Measurements from ENCODE around the gene AARS1. TPM values are rescaled to one million over a fixed set of nuclear protein-coding genes. Genes with fewer than 3 reads are reported as not detected.
"Not testable (repeated sequence)": the region's sequence is repeated elsewhere in the genome, so short reads cannot be mapped to it uniquely, and the experiment has no call there.

Gene AARS1
- total RNA-seq, 4 donors from 2014 or later: 30.3 to 102 (median 59.1) TPM

DNA sequence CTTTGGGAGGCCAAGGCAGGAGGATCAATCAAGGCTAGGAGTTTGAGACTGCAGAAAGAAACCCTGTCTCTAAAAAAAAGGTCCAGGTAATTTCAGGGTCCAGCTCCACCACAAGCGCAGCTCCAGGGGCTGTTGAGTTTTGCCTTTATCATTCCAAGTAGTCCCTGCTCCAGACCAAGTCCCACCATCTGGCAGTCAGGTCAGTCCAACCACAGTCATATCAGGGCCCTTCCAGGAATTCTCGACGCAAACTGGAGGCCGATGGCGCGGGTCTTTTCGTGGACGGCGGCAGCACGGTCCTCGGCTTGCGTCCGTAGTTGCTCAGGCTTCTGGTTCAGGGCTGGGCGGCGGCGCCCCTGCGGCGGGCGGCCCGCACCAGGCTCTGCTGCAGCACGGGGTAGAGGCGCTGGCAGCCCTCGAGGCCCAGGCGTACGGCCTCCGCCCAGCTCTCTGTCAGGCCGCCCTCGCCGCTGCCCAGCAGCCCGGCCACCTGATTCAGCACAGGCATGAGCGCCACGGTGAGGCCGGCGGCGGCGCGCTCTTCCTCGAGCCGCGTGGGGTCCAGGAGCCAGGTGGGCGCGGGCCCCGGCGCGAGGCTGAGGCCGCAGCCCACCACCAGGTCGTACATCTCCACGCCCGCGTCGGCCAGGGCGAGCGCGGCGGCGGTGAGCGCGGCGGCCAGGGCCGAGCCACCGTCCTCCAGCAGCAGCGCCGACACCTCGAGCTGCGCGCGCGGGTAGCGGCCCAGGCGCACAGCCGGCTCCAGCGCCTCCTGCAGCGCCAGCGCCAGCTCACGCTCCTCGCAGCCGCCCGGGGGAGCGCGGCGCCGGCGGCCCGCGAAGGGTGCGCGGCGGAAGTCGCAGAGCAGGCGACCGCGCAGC, 38.3 kb downstream of the AARS1 start:
- Histone ChIP-seq H3K27ac (peak overlapping the region; percentile 71 to 96 (median 92)), H3K9me3 (no peaks in the 10 kb centered on the region), H3K27me3 (no peaks in the 10 kb centered on the region), H3K4me3 (peak overlapping the region; percentile 78 to 84 (median 78)), H3K4me1 (peaks cover 0 to 21% (median 9%) of the 10 kb centered on the region in 4 donors), H3K36me3 (peaks cover 0 to 32% (median 0%) of the 10 kb centered on the region in 3 donors)
- TF ChIP-seq, protein P1, sequence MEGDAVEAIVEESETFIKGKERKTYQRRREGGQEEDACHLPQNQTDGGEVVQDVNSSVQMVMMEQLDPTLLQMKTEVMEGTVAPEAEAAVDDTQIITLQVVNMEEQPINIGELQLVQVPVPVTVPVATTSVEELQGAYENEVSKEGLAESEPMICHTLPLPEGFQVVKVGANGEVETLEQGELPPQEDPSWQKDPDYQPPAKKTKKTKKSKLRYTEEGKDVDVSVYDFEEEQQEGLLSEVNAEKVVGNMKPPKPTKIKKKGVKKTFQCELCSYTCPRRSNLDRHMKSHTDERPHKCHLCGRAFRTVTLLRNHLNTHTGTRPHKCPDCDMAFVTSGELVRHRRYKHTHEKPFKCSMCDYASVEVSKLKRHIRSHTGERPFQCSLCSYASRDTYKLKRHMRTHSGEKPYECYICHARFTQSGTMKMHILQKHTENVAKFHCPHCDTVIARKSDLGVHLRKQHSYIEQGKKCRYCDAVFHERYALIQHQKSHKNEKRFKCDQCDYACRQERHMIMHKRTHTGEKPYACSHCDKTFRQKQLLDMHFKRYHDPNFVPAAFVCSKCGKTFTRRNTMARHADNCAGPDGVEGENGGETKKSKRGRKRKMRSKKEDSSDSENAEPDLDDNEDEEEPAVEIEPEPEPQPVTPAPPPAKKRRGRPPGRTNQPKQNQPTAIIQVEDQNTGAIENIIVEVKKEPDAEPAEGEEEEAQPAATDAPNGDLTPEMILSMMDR (IDR thresholded peaks at IDR 0.05): peak in 2 of 6 experiments; percentile 21 to 42
- TF ChIP-seq POLR2A (IDR thresholded peaks at IDR 0.05): no peak
- DNase-seq: peak; percentile 24 to 74 (median 60)

DNA sequence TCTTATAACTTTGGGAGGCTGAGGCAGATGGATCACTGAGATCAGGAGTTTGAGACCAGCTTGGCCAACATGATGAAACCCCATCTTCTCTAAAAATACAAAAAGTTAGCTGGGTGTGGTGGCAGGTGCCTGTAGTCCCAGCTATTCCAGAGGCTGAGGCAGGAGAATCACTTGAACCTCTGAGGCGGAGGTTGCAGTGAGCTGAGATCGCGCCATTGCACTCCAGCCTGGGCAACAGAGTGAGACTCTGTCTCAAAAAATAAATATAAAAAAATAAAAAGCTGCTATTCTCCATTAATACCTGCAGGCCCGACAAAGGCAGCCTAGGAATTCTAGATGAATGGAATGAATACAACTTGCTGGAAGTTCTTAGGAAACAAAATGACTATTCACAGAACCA, 39.6 kb downstream of the AARS1 start:
- H3K9me3 ChIP-seq, DNase-seq, H3K27me3 ChIP-seq, H3K27ac ChIP-seq: not testable (repeated sequence)
- H3K4me3 ChIP-seq: peak overlapping the region in 1 of 4 donors; percentile 78
- H3K4me1 ChIP-seq: peaks cover 0 to 21% (median 9%) of the 10 kb centered on the region in 4 donors
- peaks cover 0 to 21% (median 0%) of the 10 kb centered on the region in 3 donors for H3K36me3 ChIP-seq

DNA sequence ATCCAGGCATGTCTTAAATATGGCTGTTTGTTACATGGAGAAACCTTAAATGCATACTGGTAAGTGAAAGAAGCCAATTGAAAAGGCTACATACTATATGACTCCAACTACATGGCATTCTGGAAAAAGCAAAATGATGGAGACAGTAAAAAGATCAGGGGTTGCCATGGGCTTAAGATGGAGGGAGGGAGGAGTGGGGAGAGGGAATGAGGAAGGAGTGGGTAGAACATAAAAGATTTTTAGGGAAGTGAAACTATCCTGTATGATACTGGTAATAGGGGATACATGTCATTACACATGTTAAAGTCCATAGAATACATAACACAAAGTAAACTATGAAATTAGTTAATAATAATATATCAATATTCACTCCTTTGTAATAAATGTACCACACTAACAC, 50.5 kb downstream of the AARS1 start:
- H3K4me3 ChIP-seq, H3K9me3 ChIP-seq, H3K27ac ChIP-seq, DNase-seq, H3K4me1 ChIP-seq, H3K27me3 ChIP-seq: not testable (repeated sequence)
- H3K36me3 ChIP-seq: peaks cover 0 to 16% (median 0%) of the 10 kb centered on the region in 3 donors

DNA sequence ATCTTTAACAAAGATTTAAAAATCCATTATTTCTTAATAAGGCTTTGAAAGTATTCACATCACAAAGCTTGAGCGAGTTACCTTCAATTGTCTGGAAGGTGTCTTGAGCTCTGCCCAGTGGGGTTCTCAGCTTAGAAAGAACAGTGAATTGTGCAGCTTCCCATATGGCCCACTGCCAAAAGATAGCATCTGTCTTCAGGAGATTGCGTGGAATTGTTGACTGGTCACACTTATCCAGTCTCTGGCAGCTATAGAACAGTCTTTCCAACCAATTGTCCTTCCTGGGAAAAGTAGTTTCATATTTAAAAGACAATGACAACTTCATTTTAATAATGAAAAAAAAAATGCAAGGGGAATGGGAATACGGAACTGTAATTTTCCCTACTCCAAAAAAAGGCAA, 57.5 kb downstream of the AARS1 start:
- peaks cover 0 to 43% (median 0%) of the 10 kb centered on the region in 3 donors for H3K36me3 ChIP-seq

DNA sequence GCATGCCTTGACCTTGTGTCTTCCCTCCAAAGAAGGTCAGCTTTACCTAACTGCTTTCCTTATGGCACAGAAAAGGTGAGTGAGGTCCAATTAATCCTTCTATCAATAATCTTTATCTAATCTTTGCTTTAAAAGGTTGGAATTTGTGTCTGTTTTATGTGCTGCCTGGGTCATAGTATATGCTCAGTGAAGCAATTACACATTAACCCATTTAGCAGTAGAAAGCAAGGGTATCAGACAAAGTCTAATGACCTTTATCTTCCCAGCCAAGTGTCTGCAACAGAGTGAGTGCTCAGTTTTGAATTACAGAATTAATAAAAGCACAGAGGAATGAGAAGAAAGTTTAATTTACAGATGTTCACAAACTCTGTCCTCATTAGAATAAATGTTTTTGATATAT, 63.3 kb downstream of the AARS1 start:
- not testable (repeated sequence) for DNase-seq, H3K27me3 ChIP-seq, H3K9me3 ChIP-seq, H3K4me3 ChIP-seq, H3K27ac ChIP-seq, H3K4me1 ChIP-seq
- H3K36me3 ChIP-seq: peaks cover 0 to 39% (median 0%) of the 10 kb centered on the region in 3 donors

More for the DNA sequence above, 57.5 kb downstream of the AARS1 start:
- not testable (repeated sequence) for H3K9me3 ChIP-seq, H3K4me1 ChIP-seq, H3K27ac ChIP-seq, H3K27me3 ChIP-seq, H3K4me3 ChIP-seq, DNase-seq

DNA sequence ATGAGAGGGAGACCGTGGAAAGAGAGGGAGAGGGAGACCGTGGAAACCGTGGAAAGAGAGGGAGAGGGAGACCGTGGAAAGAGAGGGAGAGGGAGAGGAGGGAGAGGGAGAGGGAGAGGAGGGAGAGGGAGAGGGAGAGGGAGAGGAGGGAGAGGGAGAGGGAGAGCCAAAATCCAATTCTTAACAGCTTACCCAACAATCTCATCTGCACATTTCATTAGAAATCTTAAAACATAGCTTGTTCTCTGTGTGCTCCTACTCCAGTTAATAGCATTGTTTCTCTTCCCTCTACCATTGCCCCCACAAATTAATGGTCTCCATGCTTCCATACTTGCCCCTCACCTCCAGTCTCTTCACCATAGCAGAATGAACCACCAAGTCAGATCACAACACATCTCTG, 63.9 kb downstream of the AARS1 start:
- DNase-seq, H3K27me3 ChIP-seq, H3K27ac ChIP-seq, H3K4me1 ChIP-seq, H3K9me3 ChIP-seq, H3K4me3 ChIP-seq: not testable (repeated sequence)
- H3K36me3 ChIP-seq: peaks cover 0 to 39% (median 0%) of the 10 kb centered on the region in 3 donors

DNA sequence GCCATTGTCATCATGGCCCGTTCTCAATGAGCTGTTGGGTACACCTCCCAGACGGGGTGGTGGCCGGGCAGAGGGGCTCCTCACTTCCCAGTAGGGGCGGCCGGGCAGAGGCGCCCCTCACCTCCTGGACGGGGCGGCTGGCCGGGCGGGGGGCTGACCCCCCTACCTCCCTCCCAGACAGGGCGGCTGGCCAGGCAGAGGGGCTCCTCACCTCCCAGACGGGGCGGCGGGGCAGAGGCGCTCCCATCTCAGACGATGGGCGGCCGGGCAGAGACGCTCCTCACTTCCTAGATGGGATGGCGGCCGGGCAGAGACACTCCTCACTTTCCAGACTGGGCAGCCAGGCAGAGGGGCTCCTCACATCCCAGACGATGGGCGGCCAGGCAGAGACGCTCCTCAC, 64.7 kb downstream of the AARS1 start:
- peaks cover 0 to 42% (median 0%) of the 10 kb centered on the region in 3 donors for H3K36me3 ChIP-seq
- not testable (repeated sequence) for H3K9me3 ChIP-seq, H3K4me1 ChIP-seq, DNase-seq, H3K4me3 ChIP-seq, H3K27me3 ChIP-seq
- peak overlapping the region in 1 of 4 donors; percentile 30 for H3K27ac ChIP-seq

DNA sequence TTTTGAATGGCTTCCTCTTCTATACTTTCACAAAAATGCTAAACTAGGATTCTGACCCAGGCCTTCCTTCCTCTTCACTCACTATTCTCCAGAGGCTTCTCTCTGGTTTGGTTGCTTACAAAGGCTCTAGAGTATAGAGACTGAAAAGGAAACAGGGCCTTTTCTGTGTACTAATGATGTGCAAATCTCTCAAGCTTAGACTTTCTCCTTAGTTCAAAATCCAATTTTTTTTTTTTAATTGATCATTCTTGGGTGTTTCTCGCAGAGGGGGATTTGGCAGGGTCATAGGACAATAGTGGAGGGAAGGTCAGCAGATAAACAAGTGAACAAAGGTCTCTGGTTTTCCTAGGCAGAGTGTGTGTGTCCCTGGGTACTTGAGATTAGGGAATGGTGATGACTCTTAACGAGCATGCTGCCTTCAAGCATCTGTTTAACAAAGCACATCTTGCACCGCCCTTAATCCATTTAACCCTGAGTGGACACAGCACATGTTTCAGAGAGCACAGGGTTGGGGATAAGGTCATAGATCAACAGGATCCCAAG, 65.3 kb downstream of the AARS1 start:
- not testable (repeated sequence) for H3K27me3 ChIP-seq, H3K4me1 ChIP-seq, H3K9me3 ChIP-seq, DNase-seq, H3K4me3 ChIP-seq
- H3K27ac ChIP-seq: peak overlapping the region in 2 of 4 donors; percentile 60 to 63
- peaks cover 0 to 48% (median 0%) of the 10 kb centered on the region in 3 donors for H3K36me3 ChIP-seq

DNA sequence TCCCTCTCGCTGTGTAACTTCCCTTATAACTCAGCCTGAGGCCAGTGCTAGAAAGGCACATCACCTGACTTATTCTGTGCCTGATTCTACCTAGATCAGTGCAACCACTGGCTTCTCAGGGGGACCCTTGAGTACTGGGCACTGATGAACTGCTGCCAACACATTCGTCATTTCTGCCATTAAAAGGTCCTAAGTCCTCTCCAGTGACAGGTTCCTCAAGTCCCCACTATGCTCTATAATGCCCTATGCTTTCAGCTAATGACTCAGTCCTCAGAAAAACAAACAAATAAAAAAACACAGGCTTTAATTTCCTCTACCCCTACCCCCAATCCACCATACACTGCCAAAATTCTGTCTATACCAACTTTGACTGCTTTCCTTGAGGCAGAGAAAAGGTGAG, 66.1 kb downstream of the AARS1 start:
- Histone ChIP-seq H3K27ac (peak overlapping the region in 2 of 4 donors; percentile 60 to 63), H3K36me3 (peaks cover 0 to 41% (median 0%) of the 10 kb centered on the region in 3 donors)
- H3K4me1 ChIP-seq, H3K4me3 ChIP-seq, H3K27me3 ChIP-seq, H3K9me3 ChIP-seq: not testable (repeated sequence)
- peak in 1 of 3 donors; percentile 55 for DNase-seq

DNA sequence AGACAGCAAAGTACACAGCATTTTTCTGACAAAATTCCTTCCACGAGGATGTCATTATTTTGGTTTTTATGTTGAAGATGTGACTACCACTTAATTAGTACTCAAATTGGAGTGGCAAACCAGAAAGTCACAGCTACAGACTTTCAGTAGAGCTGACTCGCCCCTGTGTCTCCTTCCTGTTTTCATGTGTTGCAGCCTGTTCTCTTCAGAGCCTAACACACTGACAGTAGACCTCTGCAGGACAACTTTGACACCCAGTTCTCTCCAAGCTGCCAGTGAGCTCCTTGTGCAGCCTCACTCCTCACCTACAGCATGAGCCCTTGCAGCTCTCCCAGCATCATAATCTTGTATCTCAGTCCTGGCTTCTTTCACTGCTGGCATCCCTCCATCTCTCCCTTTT, 66.7 kb downstream of the AARS1 start:
- Histone ChIP-seq H3K27ac (peak overlapping the region in 1 of 4 donors; percentile 43), H3K36me3 (peaks cover 0 to 35% (median 0%) of the 10 kb centered on the region in 3 donors)
- DNase-seq, H3K9me3 ChIP-seq, H3K27me3 ChIP-seq, H3K4me3 ChIP-seq, H3K4me1 ChIP-seq: not testable (repeated sequence)

DNA sequence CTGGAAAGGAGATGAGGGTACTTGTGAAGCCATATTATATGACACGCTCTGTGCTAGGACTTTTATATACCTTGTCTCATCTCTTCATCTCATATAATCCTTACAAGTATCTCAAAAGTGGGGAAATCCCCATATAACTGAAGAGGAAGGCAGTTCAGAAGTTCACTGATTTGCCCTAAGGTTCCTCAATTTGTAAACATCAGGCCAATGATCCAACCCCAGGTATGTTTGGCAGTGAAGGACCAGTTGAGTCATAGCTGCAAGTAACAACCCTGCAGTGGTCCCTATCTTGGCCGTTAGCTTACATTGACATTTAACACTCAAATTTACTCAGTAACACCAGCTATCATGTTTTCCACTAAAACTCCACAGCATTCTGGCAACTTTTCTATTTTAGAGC, 70.7 kb downstream of the AARS1 start:
- not testable (repeated sequence) for H3K27ac ChIP-seq, H3K9me3 ChIP-seq, DNase-seq, H3K27me3 ChIP-seq, H3K4me3 ChIP-seq, H3K4me1 ChIP-seq
- peaks cover 0 to 19% (median 0%) of the 10 kb centered on the region in 3 donors for H3K36me3 ChIP-seq

DNA sequence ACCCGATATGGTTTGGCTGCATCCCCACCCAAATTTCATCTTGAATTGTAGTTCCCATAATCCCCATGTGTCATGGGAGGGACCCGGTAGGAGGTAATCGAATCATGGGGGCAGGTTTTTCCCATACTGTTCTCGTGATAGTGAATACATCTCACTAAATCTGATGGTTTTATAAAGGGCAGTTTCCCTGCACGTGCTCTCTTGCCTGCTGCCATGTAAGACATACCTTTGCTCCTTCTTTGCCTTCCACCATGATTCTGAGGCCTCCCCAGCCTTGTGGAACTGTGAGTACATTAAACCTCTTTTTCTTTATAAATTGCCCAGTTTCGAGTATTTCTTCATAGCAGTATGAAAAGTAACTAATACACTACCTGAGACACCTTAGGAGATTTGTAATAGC, 82.9 kb downstream of the AARS1 start:
- H3K27me3 ChIP-seq, H3K4me1 ChIP-seq, DNase-seq, H3K36me3 ChIP-seq, H3K9me3 ChIP-seq, H3K4me3 ChIP-seq, H3K27ac ChIP-seq: not testable (repeated sequence)

DNA sequence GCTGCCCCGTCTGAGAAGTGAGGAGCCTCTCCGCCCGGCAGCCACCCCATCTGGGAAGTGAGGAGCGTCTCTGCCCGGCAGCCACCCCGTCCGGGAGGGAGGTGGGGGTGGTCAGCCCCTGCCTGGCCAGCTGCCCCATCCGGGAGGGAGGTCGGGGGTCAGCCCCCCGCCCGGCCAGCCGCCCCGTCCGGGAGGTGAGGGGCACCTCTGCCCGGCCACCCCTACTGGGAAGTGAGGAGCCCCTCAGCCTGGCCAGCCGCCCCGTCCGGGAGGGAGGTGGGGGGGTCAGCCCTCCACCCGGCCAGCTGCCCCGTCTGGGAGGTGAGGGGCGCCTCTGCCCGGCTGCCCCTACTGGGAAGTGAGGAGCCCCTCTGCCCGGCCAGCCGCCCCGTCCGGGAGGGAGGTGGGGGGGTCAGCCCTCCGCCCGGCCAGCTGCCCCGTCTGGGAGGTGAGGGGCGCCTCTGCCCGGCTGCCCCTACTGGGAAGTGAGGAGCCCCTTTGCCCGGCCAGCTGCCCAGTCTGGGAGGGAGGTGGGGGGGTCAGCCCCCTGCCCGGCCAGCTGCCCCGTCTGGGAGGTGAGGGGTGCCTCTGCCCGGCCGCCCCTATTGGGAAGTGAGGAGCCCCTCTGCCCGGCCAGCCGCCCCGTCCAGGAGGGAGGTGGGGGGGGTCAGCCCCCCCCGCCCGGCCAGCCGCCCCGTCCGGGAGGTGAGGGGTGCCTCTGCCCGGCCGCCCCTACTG, 84.5 kb downstream of the AARS1 start:
- not testable (repeated sequence) for DNase-seq, H3K4me3 ChIP-seq, H3K27me3 ChIP-seq, H3K36me3 ChIP-seq, H3K9me3 ChIP-seq, H3K4me1 ChIP-seq, H3K27ac ChIP-seq

Measured in Peyer's patch (tissue), 4 donors.